Stimulated activated CD4-positive, alpha-beta T cell treated with anti-CD3 and anti-CD28 coated beads, Interleukin-4, amount 100 ng/mL, for 48 hours (primary cell): Measurements from ENCODE around the gene TPGS1.

ENCODE experiments used
- DNase-seq, 2 donors: peaks; one replicate each; pipeline ENCODE4 v3.0.0-alpha.2; 2020; ENCODE audit warnings: low read depth in 2 of 2

Gene TPGS1

GRCh38 chr19:495402-496111 is 11.7 kb upstream of the TPGS1 start:
- peak in 1 of 2 donors; percentile 62 for DNase-seq

GRCh38 chr19:496112-496665 is 11.1 kb upstream of the TPGS1 start, which contains the start of gene MADCAM1:
Gene MADCAM1, plus strand, starts transcription at chr19:496486. Its CDS starts 14 bp downstream, at chr19:496500.
- no peak for DNase-seq

GRCh38 chr19:496986-497385 is 10.3 kb upstream of the TPGS1 start:
- DNase-seq, result no peak

GRCh38 chr19:497491-497868 is 9.8 kb upstream of the TPGS1 start:
- no peak for DNase-seq

- DNase-seq, result no peak
Observed at GRCh38 chr19:497869-498510, 9.3 kb upstream of the TPGS1 start.

- no peak for DNase-seq
Observed at GRCh38 chr19:498511-498891, 8.8 kb upstream of the TPGS1 start.

- DNase-seq, result no peak
Observed at GRCh38 chr19:498977-499623, 8.2 kb upstream of the TPGS1 start.

GRCh38 chr19:501646-502045 is 5.7 kb upstream of the TPGS1 start:
- DNase-seq, result no peak

- no peak for DNase-seq
Observed at GRCh38 chr19:504616-505015, 2.7 kb upstream of the TPGS1 start.

- peak; percentile 88 to 93 for DNase-seq
Observed at GRCh38 chr19:506404-507285, 652 bp upstream of the TPGS1 start.

- no peak for DNase-seq
Observed at GRCh38 chr19:508204-509150, 1.2 kb downstream of the TPGS1 start.

GRCh38 chr19:510606-511100 is 3.4 kb downstream of the TPGS1 start:
- DNase-seq, result peak; percentile 93 to 96

- DNase-seq, result peak; percentile 56 to 63
Observed at GRCh38 chr19:511101-511851, 4.0 kb downstream of the TPGS1 start.

- DNase-seq, result no peak
Observed at GRCh38 chr19:512547-513365, 5.5 kb downstream of the TPGS1 start.

GRCh38 chr19:513368-514165 is 6.3 kb downstream of the TPGS1 start:
- DNase-seq, result no peak

GRCh38 chr19:514166-514663 is 6.9 kb downstream of the TPGS1 start:
- DNase-seq, result no peak

GRCh38 chr19:517721-518597 is 10.7 kb downstream of the TPGS1 start:
- DNase-seq, result no peak
